SK-N-SH treated with all-trans-retinoic acid at 6 μM for 48 hours (cell line): Measurements from ENCODE around the gene CCNY.

Source experiments
- ATAC-seq: fragments of 200-7000 bp; cut with Tn5 transposase; 3 replicates; pipeline ENCODE4 v1.9.1; 2020; ENCODE audit warnings: mild to moderate bottlenecking, moderate library complexity
- ARNTL ChIP-seq: fragments of 450-650 bp; formaldehyde crosslinking; IDR thresholded peaks from 2 replicates; pipeline ENCODE4 v1.5.0; 2020; ENCODE audit warnings: low read depth, mild to moderate bottlenecking, moderate library complexity, borderline replicate concordance
- BACH2 ChIP-seq: fragments of 250-450 bp; sonication (Bioruptor Pico); IDR thresholded peaks from 2 replicates; pipeline ENCODE4 v1.9.0; 2021; ENCODE audit warnings: mild to moderate bottlenecking, borderline replicate concordance
- CSDC2 ChIP-seq: fragments of 250-450 bp; sonication (Bioruptor Pico); IDR thresholded peaks from 2 replicates; pipeline ENCODE4 v1.5.0; 2020; ENCODE audit warnings: mild to moderate bottlenecking, moderate library complexity
- ESRRG ChIP-seq: fragments of 250-450 bp; sonication (Bioruptor Pico); IDR thresholded peaks from 2 replicates; pipeline ENCODE4 v1.6.1; 2021; ENCODE audit warnings: mild to moderate bottlenecking
- GLIS3 ChIP-seq: fragments of 250-450 bp; sonication (Bioruptor Pico); IDR thresholded peaks from 2 replicates; pipeline ENCODE4 v1.5.0; 2020; ENCODE audit warnings: mild to moderate bottlenecking, moderate library complexity
- ISL1 ChIP-seq: fragments of 250-450 bp; sonication (Bioruptor Pico); IDR thresholded peaks from 2 replicates; pipeline ENCODE4 v2.1.2; 2022; ENCODE audit warnings: mild to moderate bottlenecking, moderate library complexity
- OSR1 ChIP-seq: fragments of 250-450 bp; sonication (Bioruptor Pico); IDR thresholded peaks from 2 replicates; pipeline ENCODE4 v1.8.0; 2022; ENCODE audit warnings: moderate library complexity, mild to moderate bottlenecking, inconsistent platforms
- PPARA ChIP-seq: fragments of 250-450 bp; sonication (Bioruptor Pico); IDR thresholded peaks from 2 replicates; pipeline ENCODE4 v1.5.0; 2020; ENCODE audit warnings: mild to moderate bottlenecking, borderline replicate concordance
- RARB ChIP-seq: fragments of 250-450 bp; sonication (Bioruptor Pico); IDR thresholded peaks from 2 replicates; pipeline ENCODE4 v1.8.0; 2021; ENCODE audit warnings: mild to moderate bottlenecking, moderate library complexity
- SNAI2 ChIP-seq: fragments of 250-450 bp; sonication (Bioruptor Pico); IDR thresholded peaks from 2 replicates; pipeline ENCODE4 v1.5.0; 2020; ENCODE audit warnings: mild to moderate bottlenecking, moderate library complexity
- TCF4 ChIP-seq: fragments of 250-450 bp; sonication (Bioruptor Pico); IDR thresholded peaks from 2 replicates; pipeline ENCODE4 v1.8.0; 2021; ENCODE audit warnings: mild to moderate bottlenecking, moderate library complexity, borderline replicate concordance
- ZC3H10 ChIP-seq: fragments of 250-450 bp; sonication (Bioruptor Pico); IDR thresholded peaks from 2 replicates; pipeline ENCODE4 v1.5.1; 2021; ENCODE audit warnings: mild to moderate bottlenecking, moderate library complexity
- ZFP3 ChIP-seq: fragments of 250-450 bp; sonication (Bioruptor Pico); IDR thresholded peaks from 2 replicates; pipeline ENCODE4 v1.5.0; 2020; ENCODE audit warnings: mild to moderate bottlenecking, moderate library complexity
- ZFP30 ChIP-seq: fragments of 450-650 bp; formaldehyde crosslinking; IDR thresholded peaks from 2 replicates; pipeline ENCODE4 v1.5.0; 2022; ENCODE audit warnings: mild to moderate bottlenecking, moderate library complexity
- ZNF565 ChIP-seq: fragments of 450-650 bp; formaldehyde crosslinking; conservative IDR thresholded peaks from 2 replicates; pipeline ENCODE4 v1.5.0; 2020; ENCODE audit warnings: low read depth, mild to moderate bottlenecking, moderate library complexity
- ZNF70 ChIP-seq: fragments of 450-650 bp; formaldehyde crosslinking; IDR thresholded peaks from 2 replicates; pipeline ENCODE4 v1.5.0; 2020; ENCODE audit warnings: mild to moderate bottlenecking, moderate library complexity
- ZNF8 ChIP-seq: fragments of 450-650 bp; formaldehyde crosslinking; IDR thresholded peaks from 2 replicates; pipeline ENCODE4 v1.5.0; 2020; ENCODE audit warnings: mild to moderate bottlenecking, moderate library complexity
- TF ChIP-seq, protein P1 (sequence below): fragments of 250-450 bp; sonication (Bioruptor Pico); IDR thresholded peaks from 2 replicates; pipeline ENCODE4 v1.5.1; 2021; ENCODE audit warnings: mild to moderate bottlenecking, moderate library complexity
- TF ChIP-seq, protein P2 (sequence below): fragments of 250-450 bp; sonication (Bioruptor Pico); IDR thresholded peaks from 2 replicates; pipeline ENCODE4 v1.8.0; 2021; ENCODE audit warnings: low read depth, mild to moderate bottlenecking, moderate library complexity, borderline replicate concordance
- TF ChIP-seq, protein P3 (sequence below): fragments of 250-450 bp; sonication (Bioruptor Pico); IDR thresholded peaks from 2 replicates; pipeline ENCODE4 v1.5.1; 2020; ENCODE audit warnings: low read depth, mild to moderate bottlenecking, moderate library complexity
- TF ChIP-seq, protein P4 (sequence below): fragments of 250-450 bp; sonication (Bioruptor Pico); IDR thresholded peaks from 2 replicates; pipeline ENCODE4 v1.5.0; 2020; ENCODE audit warnings: mild to moderate bottlenecking, moderate library complexity

The CCNY gene

DNA sequence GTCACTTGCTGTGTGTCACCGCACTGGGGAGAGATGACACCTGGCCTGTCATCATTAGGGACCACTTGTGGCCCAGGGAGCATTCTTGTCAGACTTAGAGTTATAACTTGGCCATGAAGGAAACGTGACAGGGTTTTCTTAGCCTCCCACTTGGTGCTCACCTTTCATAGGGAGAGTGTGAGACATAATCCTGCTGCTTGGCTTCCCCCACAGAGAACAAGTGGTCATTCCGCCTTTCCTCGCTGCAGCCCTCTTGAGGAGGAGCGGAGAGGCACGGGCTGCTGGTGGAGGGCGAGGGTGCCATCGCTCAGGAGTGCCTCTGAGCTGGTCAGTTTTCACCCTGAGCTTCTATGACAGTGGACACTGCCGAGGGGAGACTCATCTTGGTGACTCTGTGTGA lies 143.8 kb downstream of the CCNY start (continued):
- TF ChIP-seq OSR1 (CRISPR knock-in tag) (no peak), ZFP3 (CRISPR knock-in tag) (no peak), ISL1 (CRISPR knock-in tag) (no peak), CSDC2 (CRISPR knock-in tag) (no peak), ZNF70 (CRISPR knock-in tag) (no peak)
- TF ChIP-seq, protein P1, sequence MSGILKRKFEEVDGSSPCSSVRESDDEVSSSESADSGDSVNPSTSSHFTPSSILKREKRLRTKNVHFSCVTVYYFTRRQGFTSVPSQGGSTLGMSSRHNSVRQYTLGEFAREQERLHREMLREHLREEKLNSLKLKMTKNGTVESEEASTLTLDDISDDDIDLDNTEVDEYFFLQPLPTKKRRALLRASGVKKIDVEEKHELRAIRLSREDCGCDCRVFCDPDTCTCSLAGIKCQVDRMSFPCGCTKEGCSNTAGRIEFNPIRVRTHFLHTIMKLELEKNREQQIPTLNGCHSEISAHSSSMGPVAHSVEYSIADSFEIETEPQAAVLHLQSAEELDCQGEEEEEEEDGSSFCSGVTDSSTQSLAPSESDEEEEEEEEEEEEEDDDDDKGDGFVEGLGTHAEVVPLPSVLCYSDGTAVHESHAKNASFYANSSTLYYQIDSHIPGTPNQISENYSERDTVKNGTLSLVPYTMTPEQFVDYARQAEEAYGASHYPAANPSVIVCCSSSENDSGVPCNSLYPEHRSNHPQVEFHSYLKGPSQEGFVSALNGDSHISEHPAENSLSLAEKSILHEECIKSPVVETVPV: no peak

DNA sequence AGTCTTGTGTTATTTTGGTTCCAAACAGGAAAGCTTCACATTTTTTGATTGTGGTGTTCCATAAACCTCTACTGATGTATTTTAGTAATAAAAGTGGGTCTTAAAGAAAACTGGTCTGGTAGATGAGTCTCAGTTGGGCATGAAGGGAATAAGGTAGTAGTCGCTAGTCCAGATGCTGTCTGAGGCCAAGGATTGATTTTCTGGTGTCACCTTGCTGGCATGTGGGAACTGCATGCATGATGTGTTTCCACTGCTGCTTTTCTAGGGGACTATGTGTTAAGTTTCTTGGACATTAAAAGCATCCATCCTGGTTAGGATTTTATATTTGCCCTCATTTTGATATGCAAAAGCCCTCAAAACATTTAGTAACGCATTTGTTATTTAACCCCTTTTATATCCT lies 145.1 kb downstream of the CCNY start:
- ATAC-seq: no peak
- TF ChIP-seq ZNF70 (CRISPR knock-in tag) (no peak), ARNTL (CRISPR knock-in tag) (no peak), ISL1 (CRISPR knock-in tag) (no peak), ZFP3 (CRISPR knock-in tag) (no peak), ZFP30 (no peak), ZC3H10 (CRISPR knock-in tag) (no peak), ESRRG (no peak), CSDC2 (CRISPR knock-in tag) (no peak), PPARA (CRISPR knock-in tag) (no peak), TCF4 (CRISPR knock-in tag) (no peak), SNAI2 (CRISPR knock-in tag) (no peak), ZNF565 (CRISPR knock-in tag) (no peak)
- TF ChIP-seq, protein P1: no peak
- TF ChIP-seq, protein P2, sequence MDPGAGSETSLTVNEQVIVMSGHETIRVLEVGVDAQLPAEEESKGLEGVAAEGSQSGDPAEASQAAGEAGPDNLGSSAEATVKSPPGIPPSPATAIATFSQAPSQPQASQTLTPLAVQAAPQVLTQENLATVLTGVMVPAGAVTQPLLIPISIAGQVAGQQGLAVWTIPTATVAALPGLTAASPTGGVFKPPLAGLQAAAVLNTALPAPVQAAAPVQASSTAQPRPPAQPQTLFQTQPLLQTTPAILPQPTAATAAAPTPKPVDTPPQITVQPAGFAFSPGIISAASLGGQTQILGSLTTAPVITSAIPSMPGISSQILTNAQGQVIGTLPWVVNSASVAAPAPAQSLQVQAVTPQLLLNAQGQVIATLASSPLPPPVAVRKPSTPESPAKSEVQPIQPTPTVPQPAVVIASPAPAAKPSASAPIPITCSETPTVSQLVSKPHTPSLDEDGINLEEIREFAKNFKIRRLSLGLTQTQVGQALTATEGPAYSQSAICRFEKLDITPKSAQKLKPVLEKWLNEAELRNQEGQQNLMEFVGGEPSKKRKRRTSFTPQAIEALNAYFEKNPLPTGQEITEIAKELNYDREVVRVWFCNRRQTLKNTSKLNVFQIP (CRISPR knock-in tag): no peak
- TF ChIP-seq, protein P3, sequence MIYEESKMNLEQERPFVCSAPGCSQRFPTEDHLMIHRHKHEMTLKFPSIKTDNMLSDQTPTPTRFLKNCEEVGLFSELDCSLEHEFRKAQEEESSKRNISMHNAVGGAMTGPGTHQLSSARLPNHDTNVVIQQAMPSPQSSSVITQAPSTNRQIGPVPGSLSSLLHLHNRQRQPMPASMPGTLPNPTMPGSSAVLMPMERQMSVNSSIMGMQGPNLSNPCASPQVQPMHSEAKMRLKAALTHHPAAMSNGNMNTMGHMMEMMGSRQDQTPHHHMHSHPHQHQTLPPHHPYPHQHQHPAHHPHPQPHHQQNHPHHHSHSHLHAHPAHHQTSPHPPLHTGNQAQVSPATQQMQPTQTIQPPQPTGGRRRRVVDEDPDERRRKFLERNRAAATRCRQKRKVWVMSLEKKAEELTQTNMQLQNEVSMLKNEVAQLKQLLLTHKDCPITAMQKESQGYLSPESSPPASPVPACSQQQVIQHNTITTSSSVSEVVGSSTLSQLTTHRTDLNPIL (CRISPR knock-in tag): no peak

DNA sequence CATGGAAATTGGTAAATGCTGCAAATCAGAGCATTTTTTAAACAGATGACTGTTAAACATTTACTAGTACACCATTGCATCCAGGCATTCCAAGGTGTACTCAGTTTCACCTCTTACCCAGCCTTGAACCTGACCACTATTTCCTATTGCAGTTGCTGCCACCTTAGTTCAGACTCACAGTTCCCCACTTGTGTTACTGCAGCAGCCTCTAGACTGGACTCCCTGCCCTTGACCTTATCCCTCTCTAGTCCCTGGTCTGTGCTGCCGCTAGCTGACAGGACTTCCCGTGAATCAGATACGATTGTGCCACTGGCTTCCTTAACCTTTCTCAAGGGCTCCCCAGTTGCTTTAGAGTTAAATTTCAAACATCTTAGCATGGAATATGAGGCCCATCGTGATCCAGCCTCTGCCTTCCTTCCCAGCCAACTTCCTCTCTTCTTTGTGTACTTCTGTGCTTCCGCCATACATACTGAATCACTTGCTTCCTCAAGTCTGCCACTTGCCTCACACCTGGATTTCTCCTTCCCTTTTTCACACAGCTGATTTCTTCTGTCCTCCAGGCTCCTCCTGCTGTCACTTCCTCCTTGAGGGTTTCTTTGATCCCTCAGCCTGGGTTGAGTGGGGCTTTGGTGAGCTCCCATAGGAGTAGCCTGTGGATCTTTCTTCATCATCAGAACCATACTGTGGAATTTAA lies 150.1 kb downstream of the CCNY start:
- ATAC-seq: no peak
- TF ChIP-seq BACH2 (CRISPR knock-in tag): no peak
- no peak for TF ChIP-seq ISL1 (CRISPR knock-in tag)
- no peak for TF ChIP-seq GLIS3 (CRISPR knock-in tag)
- TF ChIP-seq, protein P2 (CRISPR knock-in tag): no peak
- TF ChIP-seq, protein P3 (CRISPR knock-in tag): no peak
- TF ChIP-seq ZFP30: no peak
- no peak for TF ChIP-seq ESRRG
- TF ChIP-seq ZNF565 (CRISPR knock-in tag): no peak
- TF ChIP-seq CSDC2 (CRISPR knock-in tag): no peak
- no peak for TF ChIP-seq SNAI2 (CRISPR knock-in tag)
- TF ChIP-seq, protein P4, sequence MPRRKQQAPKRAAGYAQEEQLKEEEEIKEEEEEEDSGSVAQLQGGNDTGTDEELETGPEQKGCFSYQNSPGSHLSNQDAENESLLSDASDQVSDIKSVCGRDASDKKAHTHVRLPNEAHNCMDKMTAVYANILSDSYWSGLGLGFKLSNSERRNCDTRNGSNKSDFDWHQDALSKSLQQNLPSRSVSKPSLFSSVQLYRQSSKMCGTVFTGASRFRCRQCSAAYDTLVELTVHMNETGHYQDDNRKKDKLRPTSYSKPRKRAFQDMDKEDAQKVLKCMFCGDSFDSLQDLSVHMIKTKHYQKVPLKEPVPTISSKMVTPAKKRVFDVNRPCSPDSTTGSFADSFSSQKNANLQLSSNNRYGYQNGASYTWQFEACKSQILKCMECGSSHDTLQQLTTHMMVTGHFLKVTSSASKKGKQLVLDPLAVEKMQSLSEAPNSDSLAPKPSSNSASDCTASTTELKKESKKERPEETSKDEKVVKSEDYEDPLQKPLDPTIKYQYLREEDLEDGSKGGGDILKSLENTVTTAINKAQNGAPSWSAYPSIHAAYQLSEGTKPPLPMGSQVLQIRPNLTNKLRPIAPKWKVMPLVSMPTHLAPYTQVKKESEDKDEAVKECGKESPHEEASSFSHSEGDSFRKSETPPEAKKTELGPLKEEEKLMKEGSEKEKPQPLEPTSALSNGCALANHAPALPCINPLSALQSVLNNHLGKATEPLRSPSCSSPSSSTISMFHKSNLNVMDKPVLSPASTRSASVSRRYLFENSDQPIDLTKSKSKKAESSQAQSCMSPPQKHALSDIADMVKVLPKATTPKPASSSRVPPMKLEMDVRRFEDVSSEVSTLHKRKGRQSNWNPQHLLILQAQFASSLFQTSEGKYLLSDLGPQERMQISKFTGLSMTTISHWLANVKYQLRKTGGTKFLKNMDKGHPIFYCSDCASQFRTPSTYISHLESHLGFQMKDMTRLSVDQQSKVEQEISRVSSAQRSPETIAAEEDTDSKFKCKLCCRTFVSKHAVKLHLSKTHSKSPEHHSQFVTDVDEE: no peak
- no peak for TF ChIP-seq RARB (CRISPR knock-in tag)
- TF ChIP-seq PPARA (CRISPR knock-in tag): no peak
- TF ChIP-seq TCF4 (CRISPR knock-in tag): no peak
- no peak for TF ChIP-seq OSR1 (CRISPR knock-in tag)
- TF ChIP-seq, protein P1: no peak
- TF ChIP-seq ZFP3 (CRISPR knock-in tag): no peak
- TF ChIP-seq ZC3H10 (CRISPR knock-in tag): no peak
- TF ChIP-seq ZNF70 (CRISPR knock-in tag): no peak
- TF ChIP-seq ZNF8 (CRISPR knock-in tag): no peak
